Measurements from ENCODE around the gene TTLL3.

TTLL3 gene

DNA sequence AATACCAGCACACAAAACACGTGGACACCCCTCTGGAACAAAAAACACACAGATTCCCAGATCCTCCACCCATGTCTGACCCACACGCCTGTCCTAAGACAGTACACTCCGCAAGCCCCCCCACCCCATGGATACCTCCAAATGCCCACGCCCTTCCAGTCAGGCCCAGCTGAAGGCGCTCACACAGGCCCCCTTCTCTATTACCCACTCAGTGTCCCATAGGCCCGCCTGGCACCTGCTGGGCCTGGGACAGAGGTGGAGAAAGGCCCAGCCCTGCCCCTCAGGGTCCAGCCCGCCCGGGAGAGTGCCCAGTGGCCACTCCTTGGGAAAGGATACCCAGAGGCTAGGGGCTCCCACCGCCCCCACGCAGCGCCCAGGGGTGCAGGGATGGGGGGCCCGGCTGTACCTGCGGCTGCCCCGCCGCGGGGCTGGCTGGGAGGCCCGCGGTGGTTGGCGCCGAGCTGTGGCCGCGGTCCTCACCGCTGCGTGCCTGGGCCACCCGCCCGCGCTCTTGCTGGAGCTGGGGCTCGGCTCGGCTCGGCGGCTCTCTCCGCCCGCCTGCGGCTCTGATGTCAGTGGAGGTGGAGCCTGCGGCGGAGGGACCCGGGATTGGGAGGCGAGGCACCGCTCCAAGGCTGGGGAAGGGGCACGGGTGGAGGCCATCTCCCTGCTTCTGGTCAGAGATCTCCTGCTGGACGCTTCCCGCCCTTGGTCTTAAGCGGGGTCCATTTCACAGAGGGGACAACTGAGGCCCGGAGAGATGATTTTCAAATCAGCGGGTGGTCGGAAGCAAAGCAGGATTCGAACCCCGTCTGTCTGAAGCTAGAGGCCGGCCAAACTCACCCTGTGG, 40.4 kb upstream of the TTLL3 start, which contains the start of gene CAMK1:
TSS of gene CAMK1 (minus strand) at position 522 of the 850 bp plus-strand sequence. CDS start 2,198 bp downstream, outside the sequence.
- TF ChIP-seq SIN3A (IDR thresholded peaks at IDR 0.05; ENCODE audit: borderline replicate concordance, insufficient read depth, low read length) (no peak), FOXP2 (optimal IDR thresholded peaks at IDR 0.05; ENCODE audit: borderline replicate concordance, extremely low read depth, extremely low read length, insufficient read depth) (peak; percentile 22)

DNA sequence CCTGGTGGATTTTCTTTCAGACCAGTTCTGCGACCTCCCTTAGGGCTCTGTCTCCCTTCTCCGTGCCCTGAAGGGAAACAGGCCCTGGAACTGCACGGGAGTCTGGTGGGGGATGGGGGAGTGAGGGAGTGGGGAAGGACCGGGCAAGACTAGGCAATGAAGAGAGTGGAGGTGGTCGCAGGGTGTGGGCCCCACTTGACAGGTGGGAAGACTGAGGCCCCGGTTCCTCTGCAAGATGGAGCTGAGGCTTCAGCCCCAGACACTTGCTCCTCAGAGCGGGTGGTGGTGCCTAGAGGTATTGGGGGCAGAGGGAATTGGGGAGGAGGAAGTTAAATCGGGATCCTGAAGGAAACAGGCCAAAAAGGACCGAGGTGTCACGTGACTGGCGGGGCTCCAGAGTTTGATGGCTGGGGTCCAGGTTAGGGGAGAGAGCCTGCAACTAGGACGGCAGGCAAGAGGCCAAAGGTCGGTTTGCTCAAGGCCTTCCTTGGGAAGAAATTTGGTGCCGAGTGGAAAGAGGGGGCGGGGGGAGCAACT, 39.7 kb upstream of the TTLL3 start:
- TF ChIP-seq POLR2AphosphoS5 (IDR thresholded peaks at IDR 0.05; ENCODE audit: low read depth, low read length) (no peak), SIN3A (IDR thresholded peaks at IDR 0.05; ENCODE audit: borderline replicate concordance, insufficient read depth, low read length) (no peak), TAF1 (IDR thresholded peaks at IDR 0.05; ENCODE audit: borderline replicate concordance, insufficient read depth, low read length) (no peak), FOXP2 (optimal IDR thresholded peaks at IDR 0.05; ENCODE audit: borderline replicate concordance, extremely low read depth, extremely low read length, insufficient read depth) (no peak)
- TF ChIP-seq, protein P1, sequence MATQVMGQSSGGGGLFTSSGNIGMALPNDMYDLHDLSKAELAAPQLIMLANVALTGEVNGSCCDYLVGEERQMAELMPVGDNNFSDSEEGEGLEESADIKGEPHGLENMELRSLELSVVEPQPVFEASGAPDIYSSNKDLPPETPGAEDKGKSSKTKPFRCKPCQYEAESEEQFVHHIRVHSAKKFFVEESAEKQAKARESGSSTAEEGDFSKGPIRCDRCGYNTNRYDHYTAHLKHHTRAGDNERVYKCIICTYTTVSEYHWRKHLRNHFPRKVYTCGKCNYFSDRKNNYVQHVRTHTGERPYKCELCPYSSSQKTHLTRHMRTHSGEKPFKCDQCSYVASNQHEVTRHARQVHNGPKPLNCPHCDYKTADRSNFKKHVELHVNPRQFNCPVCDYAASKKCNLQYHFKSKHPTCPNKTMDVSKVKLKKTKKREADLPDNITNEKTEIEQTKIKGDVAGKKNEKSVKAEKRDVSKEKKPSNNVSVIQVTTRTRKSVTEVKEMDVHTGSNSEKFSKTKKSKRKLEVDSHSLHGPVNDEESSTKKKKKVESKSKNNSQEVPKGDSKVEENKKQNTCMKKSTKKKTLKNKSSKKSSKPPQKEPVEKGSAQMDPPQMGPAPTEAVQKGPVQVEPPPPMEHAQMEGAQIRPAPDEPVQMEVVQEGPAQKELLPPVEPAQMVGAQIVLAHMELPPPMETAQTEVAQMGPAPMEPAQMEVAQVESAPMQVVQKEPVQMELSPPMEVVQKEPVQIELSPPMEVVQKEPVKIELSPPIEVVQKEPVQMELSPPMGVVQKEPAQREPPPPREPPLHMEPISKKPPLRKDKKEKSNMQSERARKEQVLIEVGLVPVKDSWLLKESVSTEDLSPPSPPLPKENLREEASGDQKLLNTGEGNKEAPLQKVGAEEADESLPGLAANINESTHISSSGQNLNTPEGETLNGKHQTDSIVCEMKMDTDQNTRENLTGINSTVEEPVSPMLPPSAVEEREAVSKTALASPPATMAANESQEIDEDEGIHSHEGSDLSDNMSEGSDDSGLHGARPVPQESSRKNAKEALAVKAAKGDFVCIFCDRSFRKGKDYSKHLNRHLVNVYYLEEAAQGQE (IDR thresholded peaks at IDR 0.05; ENCODE audit: insufficient read depth in 1 of 2, low read depth in 2 of 2, low read length in 2 of 2): no peak

DNA sequence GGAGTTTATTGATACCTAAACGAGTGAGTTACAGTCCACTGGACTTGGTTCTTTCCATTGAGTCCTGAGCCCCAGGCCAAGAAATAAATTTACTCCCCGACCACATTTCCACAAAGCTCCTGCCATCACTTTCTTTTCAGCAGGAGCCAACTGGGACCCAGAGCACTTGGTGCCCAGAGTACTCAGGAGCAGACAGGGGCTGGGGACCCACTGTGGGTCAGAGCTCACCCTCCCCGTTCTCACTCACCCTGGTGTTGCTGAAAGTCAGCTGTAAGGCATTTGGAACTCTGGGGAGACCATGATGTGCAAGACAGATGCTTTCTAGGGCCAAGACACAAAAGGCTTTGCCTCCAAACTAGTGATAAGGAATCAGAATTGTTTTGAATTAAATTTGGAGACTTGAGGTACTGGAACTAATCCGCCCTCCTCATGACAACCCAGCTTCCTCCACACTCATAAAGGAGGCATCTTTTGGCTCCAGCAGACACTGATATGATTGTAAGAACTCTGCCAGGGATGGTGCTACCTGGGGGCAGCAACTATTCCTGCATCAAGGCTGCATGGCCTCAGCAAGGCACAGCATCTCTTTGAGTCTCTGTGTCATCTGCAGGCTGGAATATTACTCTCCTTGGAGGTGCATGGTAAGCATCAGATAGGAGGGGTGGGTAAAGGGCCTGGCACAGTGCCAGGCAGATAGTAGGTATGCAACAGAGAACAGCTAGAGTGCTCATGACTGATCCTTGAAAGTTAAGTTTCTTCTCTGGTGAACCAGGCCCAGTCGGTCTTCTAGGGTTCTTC, 33.0 kb upstream of the TTLL3 start:
- TF ChIP-seq POLR2AphosphoS5 (IDR thresholded peaks at IDR 0.05; ENCODE audit: low read depth, low read length): no peak
- no peak for TF ChIP-seq SIN3A (IDR thresholded peaks at IDR 0.05; ENCODE audit: borderline replicate concordance, insufficient read depth, low read length)
- no peak for TF ChIP-seq FOXP2 (optimal IDR thresholded peaks at IDR 0.05; ENCODE audit: borderline replicate concordance, extremely low read depth, extremely low read length, insufficient read depth)
- TF ChIP-seq TAF1 (IDR thresholded peaks at IDR 0.05; ENCODE audit: borderline replicate concordance, insufficient read depth, low read length): no peak
- TF ChIP-seq, protein P1 (IDR thresholded peaks at IDR 0.05; ENCODE audit: insufficient read depth in 1 of 2, low read depth in 2 of 2, low read length in 2 of 2): no peak

DNA sequence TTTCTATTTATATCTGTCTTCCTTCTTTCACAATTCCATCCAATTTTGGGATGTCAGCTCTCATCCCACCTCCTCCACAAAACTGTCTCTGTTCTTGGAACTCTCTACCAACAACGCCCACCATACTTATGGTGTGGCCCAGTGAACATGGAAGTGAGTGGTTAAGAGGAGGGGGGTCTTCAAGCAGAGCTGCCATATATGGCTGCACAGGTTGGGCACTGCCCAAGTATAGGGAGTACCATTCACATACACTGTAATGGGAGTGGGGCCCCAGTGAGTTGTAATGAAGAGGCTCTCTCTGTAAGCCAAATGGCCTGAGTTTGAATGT, 32.4 kb upstream of the TTLL3 start:
- TF ChIP-seq FOXP2 (optimal IDR thresholded peaks at IDR 0.05; ENCODE audit: borderline replicate concordance, extremely low read depth, extremely low read length, insufficient read depth): no peak
- TF ChIP-seq, protein P1 (IDR thresholded peaks at IDR 0.05; ENCODE audit: insufficient read depth in 1 of 2, low read depth in 2 of 2, low read length in 2 of 2): no peak
- no peak for TF ChIP-seq SIN3A (IDR thresholded peaks at IDR 0.05; ENCODE audit: borderline replicate concordance, insufficient read depth, low read length)
- no peak for TF ChIP-seq POLR2AphosphoS5 (IDR thresholded peaks at IDR 0.05; ENCODE audit: low read depth, low read length)
- TF ChIP-seq TAF1 (IDR thresholded peaks at IDR 0.05; ENCODE audit: borderline replicate concordance, insufficient read depth, low read length): no peak
